GM21723 (cell line): ENCODE data around the gene ACAT2.
"Not testable (repeated sequence)": the region's sequence is repeated elsewhere in the genome, so short reads cannot be mapped to it uniquely, and the experiment has no call there.

ENCODE experiments used
- ATAC-seq: cut with Tn5 transposase; IDR thresholded peaks from one replicate; pipeline ENCODE4 v1.9.1; 2021; ENCODE audit warnings: mild to moderate bottlenecking, moderate library complexity; ENCODE audit not compliant: unreplicated experiment

ACAT2 gene

GRCh38 chr6:159806021-159806458, 44.2 kb downstream of the ACAT2 start:
- no peak for ATAC-seq

DNA sequence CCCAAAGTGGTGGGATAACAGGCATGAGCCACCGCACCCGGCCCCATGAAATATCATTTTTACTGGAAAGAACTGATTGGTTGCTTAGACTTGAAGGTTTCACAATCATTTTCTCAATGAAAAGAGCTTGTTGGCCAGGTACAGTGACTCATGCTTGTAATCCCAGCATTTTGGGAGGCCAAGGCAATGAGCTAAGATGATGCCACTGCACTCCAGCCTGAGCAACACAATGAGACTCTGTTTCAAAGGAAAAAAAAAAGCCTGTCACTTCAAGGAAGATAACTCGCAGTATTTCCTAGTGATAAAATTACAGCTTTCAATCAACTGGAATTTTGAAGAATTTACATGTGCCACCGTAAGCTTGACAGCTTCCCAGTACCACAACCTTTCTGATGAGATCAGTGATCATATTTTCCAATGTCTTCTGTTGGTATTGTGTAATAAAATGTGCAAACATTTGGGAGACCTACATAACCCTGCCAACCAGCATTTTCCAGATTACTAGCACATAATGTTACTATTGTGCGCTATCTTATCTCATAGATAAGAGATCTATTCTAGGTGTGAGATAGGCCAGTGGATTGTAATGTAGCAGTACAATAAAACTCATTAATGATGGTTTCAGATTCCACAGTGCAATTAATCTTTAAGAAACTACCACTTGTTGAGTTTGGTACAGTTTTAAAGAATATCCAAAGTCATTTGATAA, 45.5 kb downstream of the ACAT2 start:
- no peak for ATAC-seq

GRCh38 chr6:159808647-159809046, 46.8 kb downstream of the ACAT2 start:
- ATAC-seq: no peak

DNA sequence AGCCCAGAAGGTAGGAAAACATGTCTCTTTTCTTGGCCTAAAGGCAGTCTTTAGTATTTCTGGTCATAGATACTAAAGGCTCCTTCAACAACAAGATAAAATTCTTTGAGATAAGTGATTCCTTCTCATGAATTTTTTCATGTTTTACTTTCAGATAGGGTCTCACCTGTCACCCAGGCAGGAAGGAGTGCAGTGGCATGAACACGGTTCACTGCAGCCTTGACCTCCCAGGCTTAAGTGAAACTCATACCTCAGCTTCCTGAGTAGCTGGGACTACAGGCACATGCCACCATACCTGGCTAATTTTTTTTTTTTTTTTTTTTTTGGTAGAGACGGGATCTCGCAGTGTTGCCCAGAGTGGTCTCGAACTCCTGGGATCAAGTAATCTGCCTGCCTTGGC, 47.3 kb downstream of the ACAT2 start:
- ATAC-seq: no peak

GRCh38 chr6:159813781-159814180, 51.9 kb downstream of the ACAT2 start:
- ATAC-seq: no peak

GRCh38 chr6:159815410-159815809, 53.6 kb downstream of the ACAT2 start:
- no peak for ATAC-seq

DNA sequence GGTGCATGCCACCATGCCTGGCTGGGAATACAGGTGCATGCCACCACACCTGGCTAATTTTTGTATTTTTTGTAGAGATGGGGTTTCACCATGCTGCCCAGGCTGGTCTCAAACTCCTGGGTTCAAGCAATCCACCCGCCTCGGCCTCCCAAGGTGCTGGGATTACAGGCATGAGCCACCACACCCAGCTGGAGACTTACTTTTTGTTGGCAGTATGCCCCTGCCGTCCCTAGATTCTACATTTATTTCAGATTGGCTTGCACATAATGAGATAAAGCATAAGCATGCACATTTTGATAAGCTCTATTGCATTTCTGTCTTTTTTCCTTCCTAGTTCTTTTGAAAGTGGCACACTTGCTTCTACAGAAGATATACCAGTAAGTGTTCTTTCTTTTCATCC, 54.9 kb downstream of the ACAT2 start:
- not testable (repeated sequence) for ATAC-seq

GRCh38 chr6:159817951-159818739, 56.3 kb downstream of the ACAT2 start:
- ATAC-seq: no peak

DNA sequence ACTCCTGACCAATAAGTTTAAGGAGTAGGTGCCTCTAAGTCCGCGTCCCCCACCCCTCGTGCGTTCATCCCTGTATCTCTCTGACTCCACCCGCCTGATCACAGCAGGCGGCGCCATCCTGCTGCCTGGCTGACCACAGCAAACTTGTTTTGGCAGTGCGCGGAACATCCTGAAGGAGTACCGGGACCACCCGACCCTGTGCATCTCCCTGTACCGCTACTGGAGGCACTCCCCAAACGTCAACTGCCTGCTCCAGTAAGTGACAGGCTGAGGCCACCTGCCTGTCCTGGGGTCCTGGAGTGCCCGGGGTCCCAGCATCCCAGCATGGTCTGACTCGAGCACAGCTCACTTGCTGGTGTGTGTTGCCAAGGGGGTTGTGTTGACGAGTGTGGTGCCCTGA, 57.3 kb downstream of the ACAT2 start:
- no peak for ATAC-seq

DNA sequence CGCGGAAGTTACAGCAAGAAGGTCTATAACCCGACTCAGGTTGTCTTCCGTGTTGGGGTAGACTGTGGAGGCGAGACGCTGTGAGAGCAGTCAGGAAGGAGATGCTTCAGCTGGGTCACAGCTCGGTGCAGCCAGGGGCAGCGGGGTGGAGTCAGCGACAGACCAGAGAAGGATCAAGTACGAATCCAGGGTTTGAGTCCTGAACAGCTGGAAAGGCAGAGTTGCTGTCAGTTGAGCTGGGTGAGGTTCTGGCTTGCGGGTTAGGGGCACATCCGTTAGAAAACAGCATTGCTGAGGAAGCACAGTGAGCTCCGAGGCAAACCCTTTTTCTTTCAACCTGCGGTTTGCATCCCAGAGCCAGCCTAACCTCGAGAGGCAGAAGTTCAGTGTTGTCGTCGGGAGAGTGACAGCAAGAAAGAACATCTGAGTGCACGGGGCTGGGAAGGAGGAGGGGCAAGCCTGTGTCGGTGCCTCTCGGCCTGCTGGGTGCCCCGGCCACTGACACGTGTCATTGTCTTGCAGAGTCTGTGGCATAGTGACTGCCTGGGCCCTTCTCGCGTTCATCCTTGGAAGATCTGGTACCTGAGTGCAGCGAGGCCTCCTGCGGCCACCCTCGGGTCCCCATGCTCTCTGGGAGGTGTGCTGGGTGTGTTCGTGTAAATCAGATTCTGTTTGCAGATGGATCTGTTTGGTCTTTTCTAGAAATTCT, 58.2 kb downstream of the ACAT2 start:
- peak; percentile 63 for ATAC-seq

GRCh38 chr6:159821122-159821521, 59.3 kb downstream of the ACAT2 start:
- no peak for ATAC-seq

GRCh38 chr6:159821726-159822125, 59.9 kb downstream of the ACAT2 start:
- no peak for ATAC-seq

GRCh38 chr6:159823953-159824352, 62.1 kb downstream of the ACAT2 start:
- ATAC-seq: no peak

GRCh38 chr6:159824690-159825089, 62.8 kb downstream of the ACAT2 start:
- not testable (repeated sequence) for ATAC-seq

DNA sequence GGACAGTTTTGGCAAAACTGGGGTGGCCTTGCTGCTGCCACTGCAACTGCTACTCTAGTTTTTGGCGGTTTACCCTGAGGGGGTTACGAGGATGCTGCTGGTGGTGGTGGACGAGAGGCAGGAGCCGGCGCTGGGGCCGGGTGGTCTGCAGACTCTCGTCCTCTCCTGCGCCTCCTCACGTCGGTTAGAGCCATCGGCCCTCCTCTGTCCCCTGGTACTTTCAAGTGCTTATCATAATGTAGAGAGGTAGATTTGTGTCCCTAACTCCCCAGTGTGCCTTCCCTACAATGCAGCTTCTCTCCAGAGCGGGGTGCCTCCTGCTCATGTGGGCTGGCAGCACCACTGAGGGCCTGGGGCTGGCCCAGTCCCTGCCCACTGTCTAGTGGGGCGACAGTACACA, 64.2 kb downstream of the ACAT2 start:
- no peak for ATAC-seq

DNA sequence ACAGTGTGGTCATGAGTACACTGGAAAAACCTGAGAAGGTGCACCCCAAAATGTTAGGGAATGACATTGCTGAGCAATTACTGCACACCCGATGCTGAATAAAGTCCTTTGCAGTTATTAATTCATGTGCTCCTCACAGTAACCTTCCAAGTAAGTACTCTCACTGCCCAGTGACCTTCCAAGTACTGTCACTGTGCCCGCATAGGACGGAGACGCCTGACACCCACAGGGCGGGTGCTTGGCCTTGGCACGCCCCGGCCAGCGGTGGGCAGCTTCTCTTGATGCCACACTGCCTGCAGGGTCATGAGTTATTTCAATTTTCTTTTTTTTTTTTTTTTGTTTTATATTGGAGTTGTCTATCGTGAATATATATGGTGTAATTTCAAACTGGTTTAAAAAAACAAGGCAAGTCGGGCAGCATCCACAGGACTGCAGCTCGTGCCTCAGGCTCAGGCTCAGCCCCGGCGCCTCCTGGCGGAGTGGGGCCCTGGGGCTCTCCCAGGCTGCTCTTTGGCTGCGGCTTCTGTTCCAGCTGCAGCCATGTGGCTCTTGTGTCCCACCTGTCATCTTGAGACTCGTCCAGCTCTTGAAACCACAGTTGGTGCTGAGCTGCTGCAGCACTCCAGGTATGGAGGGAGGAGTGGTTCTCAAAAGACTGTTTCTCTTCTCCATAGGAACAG, 65.3 kb downstream of the ACAT2 start:
- ATAC-seq: no peak

DNA sequence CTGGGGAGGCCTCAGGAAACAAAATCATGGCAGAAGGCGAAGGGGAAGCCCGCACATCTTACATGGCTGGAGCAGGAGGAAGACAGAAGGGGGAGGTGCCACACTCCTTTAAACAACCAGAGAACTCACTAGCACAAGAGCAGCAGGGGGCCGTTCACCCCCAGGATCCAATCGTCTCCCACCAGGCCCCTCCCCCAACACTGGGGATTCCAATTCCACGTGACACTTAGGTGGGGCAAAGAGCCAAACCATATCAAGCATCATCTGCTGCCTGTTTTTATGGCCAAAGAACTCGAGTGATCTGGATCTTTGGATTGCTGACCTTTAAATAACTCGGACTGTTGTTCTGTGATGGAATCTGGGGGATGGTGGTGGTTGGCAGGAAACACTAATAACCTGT, 66.2 kb downstream of the ACAT2 start:
- no peak for ATAC-seq
